Measurements from ENCODE around the gene BCDIN3D. TPM values are rescaled to one million over a fixed set of nuclear protein-coding genes. Genes with fewer than 3 reads are reported as not detected.

The BCDIN3D gene
- total RNA-seq, 1 experiment from 2014 or later, result 1.6 TPM

DNA sequence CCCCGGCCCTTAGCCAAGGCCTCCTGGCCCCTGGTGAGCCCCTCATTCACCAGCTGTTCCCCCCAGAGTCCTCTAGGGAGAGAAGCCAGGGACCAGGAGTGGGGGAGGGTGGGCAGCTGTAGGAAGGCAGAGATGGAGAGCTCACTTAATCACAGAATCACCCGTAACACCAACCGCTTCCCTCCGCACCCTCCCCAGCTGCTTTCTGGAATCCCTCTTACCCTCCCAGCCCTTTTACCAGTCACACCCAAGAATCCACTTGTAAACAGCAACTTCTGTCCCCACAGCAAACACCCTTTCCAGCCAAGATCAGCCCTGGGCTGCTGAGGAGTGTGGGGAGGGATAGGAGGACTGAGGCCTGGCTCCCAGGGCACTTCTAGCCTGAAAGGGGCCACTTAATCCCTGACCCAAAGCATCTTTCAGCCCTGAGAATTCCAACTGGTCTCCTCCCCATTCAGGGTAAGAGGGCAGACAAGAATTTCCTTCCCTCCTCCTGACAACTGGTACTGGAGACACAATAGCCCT is 33.5 kb downstream of the BCDIN3D start:
- Mint-ChIP-seq H3K27me3 (ENCODE audit: low read depth) (no peaks in the 10 kb centered on the region), H3K27ac (peak overlapping the region; percentile 88), H3K9me3 (no peaks in the 10 kb centered on the region), H3K36me3 (peaks cover 3% of the 10 kb centered on the region; the same call in 1 of the 2 replicates), H3K4me3 (peak overlapping the region; percentile 5; the same call in 1 of the 2 replicates), H3K4me1 (peaks cover 42% of the 10 kb centered on the region)
- TF ChIP-seq GRHL2 (CRISPR knock-in tag; IDR thresholded peaks at IDR 0.05; ENCODE audit: insufficient replicate concordance, severe bottlenecking), result no peak
- TF ChIP-seq, protein P1, sequence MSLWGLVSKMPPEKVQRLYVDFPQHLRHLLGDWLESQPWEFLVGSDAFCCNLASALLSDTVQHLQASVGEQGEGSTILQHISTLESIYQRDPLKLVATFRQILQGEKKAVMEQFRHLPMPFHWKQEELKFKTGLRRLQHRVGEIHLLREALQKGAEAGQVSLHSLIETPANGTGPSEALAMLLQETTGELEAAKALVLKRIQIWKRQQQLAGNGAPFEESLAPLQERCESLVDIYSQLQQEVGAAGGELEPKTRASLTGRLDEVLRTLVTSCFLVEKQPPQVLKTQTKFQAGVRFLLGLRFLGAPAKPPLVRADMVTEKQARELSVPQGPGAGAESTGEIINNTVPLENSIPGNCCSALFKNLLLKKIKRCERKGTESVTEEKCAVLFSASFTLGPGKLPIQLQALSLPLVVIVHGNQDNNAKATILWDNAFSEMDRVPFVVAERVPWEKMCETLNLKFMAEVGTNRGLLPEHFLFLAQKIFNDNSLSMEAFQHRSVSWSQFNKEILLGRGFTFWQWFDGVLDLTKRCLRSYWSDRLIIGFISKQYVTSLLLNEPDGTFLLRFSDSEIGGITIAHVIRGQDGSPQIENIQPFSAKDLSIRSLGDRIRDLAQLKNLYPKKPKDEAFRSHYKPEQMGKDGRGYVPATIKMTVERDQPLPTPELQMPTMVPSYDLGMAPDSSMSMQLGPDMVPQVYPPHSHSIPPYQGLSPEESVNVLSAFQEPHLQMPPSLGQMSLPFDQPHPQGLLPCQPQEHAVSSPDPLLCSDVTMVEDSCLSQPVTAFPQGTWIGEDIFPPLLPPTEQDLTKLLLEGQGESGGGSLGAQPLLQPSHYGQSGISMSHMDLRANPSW (CRISPR knock-in tag; conservative IDR thresholded peaks at IDR 0.05; ENCODE audit: low read depth), result no peak
- ChIA-PET POLR2A (interaction anchor here (1.9 to 2.2 kb wide), 3 partner anchors 11 to 19 kb away, joined by 5 to 7 read pairs (median 5); partner anchors contain the start of gene NCKAP5L), CTCF (interaction anchor here (0.9 to 2.1 kb wide), 6 partner anchors 10 to 261 kb away, joined by 3 to 8 read pairs (median 4); partner anchors contain the start of gene TMBIM6)
- ATAC-seq (peak; percentile 54), DNase-seq (ENCODE audit: low spot score) (no peak)

DNA sequence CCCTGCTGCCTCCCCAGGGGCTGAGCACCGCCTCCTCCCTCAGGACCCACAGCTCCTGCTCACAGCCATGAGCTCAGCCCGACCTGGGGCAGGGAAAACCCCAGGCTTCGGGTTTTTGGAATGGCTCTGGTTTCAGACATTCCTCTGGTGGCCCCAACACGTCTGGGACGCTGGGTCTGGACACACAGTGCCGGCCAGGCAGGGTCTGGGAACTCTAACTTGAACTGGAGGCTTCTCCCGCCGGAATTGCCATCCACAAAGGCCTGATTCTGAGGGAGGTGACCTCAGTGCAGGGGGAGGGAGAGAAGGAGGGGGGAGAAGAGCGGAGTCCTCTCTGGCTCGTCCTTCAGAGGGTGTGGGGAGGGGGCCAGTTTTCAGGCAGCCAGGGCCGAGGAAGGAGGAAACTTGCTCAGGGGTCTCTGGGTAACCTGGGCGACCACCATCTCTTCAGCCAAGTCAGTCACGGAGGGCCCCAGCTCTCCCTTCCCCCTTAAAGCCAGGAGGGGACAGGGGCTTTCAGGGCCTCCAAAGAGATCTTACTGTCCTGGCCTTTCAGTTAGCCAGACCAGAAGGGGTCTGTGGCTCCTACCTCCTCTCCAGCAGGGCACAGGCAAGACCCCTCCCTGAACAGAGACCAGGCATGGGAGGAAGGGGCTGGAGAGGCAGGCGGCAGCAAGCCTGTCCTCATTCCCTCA is 34.1 kb downstream of the BCDIN3D start:
- CTCF ChIA-PET, result interaction anchor here (0.6 to 2.1 kb wide), 9 partner anchors 11 to 1248 kb away, joined by 3 to 10 read pairs (median 3); partner anchors contain the start of gene TMBIM6
- H3K4me3 Mint-ChIP-seq, result no peak overlapping the region
- peak; percentile 9; the same call in 1 of the 2 replicates for ATAC-seq
- peak overlapping the region; percentile 90 for H3K27ac Mint-ChIP-seq
- no peaks in the 10 kb centered on the region for H3K9me3 Mint-ChIP-seq
- peak; percentile 36 for DNase-seq (ENCODE audit: low spot score)
- no peaks in the 10 kb centered on the region for H3K27me3 Mint-ChIP-seq (ENCODE audit: low read depth)
- peaks cover 3% of the 10 kb centered on the region; the same call in 1 of the 2 replicates for H3K36me3 Mint-ChIP-seq
- POLR2A ChIA-PET, result interaction anchor here (1.9 to 2.2 kb wide), 3 partner anchors 12 to 20 kb away, joined by 5 to 7 read pairs (median 5); partner anchors contain the start of gene NCKAP5L
- H3K4me1 Mint-ChIP-seq, result peaks cover 42% of the 10 kb centered on the region
- TF ChIP-seq SMAD4 (CRISPR knock-in tag; IDR thresholded peaks at IDR 0.05), result no peak
- TF ChIP-seq ATF1 (CRISPR knock-in tag; IDR thresholded peaks at IDR 0.05), result no peak
- 0 out of 2 replicates have a peak, but pooled peaks have one; percentile 23 for TF ChIP-seq NR3C1 (CRISPR knock-in tag; conservative IDR thresholded peaks at IDR 0.05; ENCODE audit: low read depth)
- TF ChIP-seq, protein P2, sequence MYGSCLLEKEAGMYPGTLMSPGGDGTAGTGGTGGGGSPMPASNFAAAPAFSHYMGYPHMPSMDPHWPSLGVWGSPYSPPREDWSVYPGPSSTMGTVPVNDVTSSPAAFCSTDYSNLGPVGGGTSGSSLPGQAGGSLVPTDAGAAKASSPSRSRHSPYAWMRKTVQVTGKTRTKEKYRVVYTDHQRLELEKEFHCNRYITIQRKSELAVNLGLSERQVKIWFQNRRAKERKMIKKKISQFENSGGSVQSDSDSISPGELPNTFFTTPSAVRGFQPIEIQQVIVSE (CRISPR knock-in tag; IDR thresholded peaks at IDR 0.05; ENCODE audit: borderline replicate concordance), result no peak
- TF ChIP-seq MXD4 (CRISPR knock-in tag; IDR thresholded peaks at IDR 0.05; ENCODE audit: borderline replicate concordance), result no peak
- TF ChIP-seq ZNF121 (CRISPR knock-in tag; IDR thresholded peaks at IDR 0.05), result peak; percentile 56; the same call in 1 of the 2 replicates
- no peak for TF ChIP-seq ZNF263 (CRISPR knock-in tag; IDR thresholded peaks at IDR 0.05; ENCODE audit: low read depth)
- TF ChIP-seq, protein P3, sequence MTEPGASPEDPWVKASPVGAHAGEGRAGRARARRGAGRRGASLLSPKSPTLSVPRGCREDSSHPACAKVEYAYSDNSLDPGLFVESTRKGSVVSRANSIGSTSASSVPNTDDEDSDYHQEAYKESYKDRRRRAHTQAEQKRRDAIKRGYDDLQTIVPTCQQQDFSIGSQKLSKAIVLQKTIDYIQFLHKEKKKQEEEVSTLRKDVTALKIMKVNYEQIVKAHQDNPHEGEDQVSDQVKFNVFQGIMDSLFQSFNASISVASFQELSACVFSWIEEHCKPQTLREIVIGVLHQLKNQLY (CRISPR knock-in tag; IDR thresholded peaks at IDR 0.05), result no peak
- TF ChIP-seq, protein P4, sequence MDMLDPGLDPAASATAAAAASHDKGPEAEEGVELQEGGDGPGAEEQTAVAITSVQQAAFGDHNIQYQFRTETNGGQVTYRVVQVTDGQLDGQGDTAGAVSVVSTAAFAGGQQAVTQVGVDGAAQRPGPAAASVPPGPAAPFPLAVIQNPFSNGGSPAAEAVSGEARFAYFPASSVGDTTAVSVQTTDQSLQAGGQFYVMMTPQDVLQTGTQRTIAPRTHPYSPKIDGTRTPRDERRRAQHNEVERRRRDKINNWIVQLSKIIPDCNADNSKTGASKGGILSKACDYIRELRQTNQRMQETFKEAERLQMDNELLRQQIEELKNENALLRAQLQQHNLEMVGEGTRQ (CRISPR knock-in tag; IDR thresholded peaks at IDR 0.05), result no peak

DNA sequence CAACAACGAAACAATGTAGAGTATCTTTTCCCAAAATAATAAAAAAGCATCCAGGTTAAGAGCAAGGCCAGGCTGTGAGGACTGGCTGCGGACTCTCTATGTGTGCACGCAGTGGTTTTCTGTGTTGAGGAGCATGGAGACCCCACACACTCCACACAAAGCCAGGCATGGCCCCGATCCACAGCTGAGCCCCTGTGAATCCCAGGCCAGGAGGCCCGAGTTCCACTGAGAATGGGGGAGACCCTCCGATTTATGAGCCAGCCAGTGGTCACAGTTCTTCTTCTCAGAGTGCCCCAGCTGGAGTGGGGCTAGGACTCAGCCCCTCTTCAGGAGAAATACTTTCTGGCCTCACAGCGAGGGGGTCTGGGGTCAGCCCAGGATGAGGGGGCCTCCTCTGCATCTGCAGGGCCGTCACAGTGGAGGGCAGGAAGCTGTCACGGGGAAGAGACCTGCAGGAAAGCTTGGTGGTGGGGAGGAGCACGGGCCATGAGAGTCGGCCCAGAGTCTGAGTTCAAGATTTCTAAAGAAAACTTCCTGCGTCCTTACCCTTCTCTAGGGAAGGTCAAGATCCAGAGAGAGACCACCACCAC is 34.8 kb downstream of the BCDIN3D start:
- DNase-seq (ENCODE audit: low spot score) (no peak), ATAC-seq (no peak)
- Mint-ChIP-seq H3K4me1 (peaks cover 42% of the 10 kb centered on the region), H3K27ac (peak overlapping the region; percentile 19; the same call in 1 of the 2 replicates), H3K27me3 (ENCODE audit: low read depth) (no peaks in the 10 kb centered on the region), H3K9me3 (no peaks in the 10 kb centered on the region), H3K36me3 (peaks cover 3% of the 10 kb centered on the region; the same call in 1 of the 2 replicates), H3K4me3 (no peak overlapping the region)
- POLR2A ChIA-PET, result interaction anchor here (1.9 to 2.2 kb wide), 3 partner anchors 13 to 21 kb away, joined by 5 to 7 read pairs (median 5); partner anchors contain the start of gene NCKAP5L
- TF ChIP-seq, protein P5, sequence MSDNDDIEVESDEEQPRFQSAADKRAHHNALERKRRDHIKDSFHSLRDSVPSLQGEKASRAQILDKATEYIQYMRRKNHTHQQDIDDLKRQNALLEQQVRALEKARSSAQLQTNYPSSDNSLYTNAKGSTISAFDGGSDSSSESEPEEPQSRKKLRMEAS (CRISPR knock-in tag; IDR thresholded peaks at IDR 0.05), result no peak
- TF ChIP-seq, protein P6, sequence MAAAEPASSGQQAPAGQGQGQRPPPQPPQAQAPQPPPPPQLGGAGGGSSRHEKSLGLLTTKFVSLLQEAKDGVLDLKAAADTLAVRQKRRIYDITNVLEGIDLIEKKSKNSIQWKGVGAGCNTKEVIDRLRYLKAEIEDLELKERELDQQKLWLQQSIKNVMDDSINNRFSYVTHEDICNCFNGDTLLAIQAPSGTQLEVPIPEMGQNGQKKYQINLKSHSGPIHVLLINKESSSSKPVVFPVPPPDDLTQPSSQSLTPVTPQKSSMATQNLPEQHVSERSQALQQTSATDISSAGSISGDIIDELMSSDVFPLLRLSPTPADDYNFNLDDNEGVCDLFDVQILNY (CRISPR knock-in tag; IDR thresholded peaks at IDR 0.05), result no peak
- TF ChIP-seq, protein P2 (CRISPR knock-in tag; IDR thresholded peaks at IDR 0.05; ENCODE audit: borderline replicate concordance), result no peak
- CTCF ChIA-PET, result interaction anchor here (0.6 to 2.1 kb wide), 7 partner anchors 12 to 1247 kb away, joined by 3 to 10 read pairs (median 4); partner anchors contain the start of gene TMBIM6

All from WTC11 (cell line).